Epidermal melanocyte (primary cell): ENCODE data around the gene ITPKC.

Experiments
- DNase-seq: peaks from one replicate; pipeline ENCODE4 v3.0.0; 2011; ENCODE audit warnings: low spot score; ENCODE audit not compliant: insufficient read length

The ITPKC gene

GRCh38 chr19:40690050-40690692 lies 26.7 kb upstream of the ITPKC start, which contains the start of gene NUMBL:
Gene NUMBL, minus strand, starts transcription at chr19:40690651. Its CDS starts 168 bp downstream, at chr19:40690483.
- no peak for DNase-seq

DNA sequence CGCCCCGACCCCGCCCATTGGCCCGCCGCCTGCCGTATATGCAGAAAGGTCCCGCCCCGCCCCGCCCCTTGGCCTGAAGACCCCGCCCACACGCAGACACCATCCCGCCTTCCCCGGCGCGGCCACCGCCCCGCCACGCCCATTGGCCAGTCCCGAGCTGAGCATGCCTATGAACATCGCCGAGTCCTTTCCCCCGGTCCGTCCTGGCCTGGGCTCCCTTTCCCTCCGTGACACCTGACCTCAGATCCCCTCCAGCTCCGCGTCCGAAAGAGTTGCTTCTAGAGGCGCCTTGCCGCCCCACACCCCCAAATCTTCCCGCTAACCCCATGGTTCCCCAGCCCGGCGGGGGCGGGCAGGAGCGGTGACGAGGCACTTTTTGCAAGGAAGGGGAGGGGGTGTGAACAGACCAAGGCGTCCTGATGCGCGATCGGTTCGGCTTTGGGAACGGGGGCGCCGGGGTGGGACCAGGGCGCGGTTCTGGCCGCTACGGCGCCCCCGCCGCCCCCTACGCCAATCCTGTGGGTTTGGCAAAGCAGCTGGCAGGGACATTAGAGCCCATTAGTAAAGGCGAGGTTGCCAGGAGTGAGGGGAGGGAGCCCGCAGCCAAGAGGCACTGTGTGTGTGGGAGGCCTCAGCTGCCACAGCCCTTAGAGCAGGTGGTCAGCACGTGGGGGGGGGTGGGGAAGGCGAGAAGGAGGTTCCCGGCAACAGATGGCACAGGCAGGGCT lies 26.1 kb upstream of the ITPKC start:
- peak; percentile 93 for DNase-seq

GRCh38 chr19:40691421-40692211 lies 25.3 kb upstream of the ITPKC start:
- no peak for DNase-seq

DNA sequence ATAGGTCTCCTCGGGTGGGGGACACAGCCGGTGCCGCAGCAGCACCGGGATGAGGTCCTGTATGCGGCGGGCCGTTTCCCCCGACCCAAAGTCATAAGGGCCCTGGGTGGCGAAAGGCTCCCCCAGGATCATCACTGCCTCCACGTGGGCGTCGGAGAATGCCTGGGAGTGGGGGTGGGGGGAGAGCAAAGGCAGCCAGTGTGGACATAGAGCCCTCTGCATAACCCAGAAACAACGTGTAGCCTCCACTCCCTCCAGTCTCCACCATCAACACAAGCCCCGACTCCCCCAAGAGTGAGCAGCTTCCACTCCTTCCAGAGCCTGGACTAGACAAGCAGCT lies 24.7 kb upstream of the ITPKC start:
- DNase-seq = no peak

- no peak for DNase-seq
Observed at GRCh38 chr19:40693150-40693788, 23.6 kb upstream of the ITPKC start.

- no peak for DNase-seq
Observed at GRCh38 chr19:40693896-40694295, 23.0 kb upstream of the ITPKC start.

DNA sequence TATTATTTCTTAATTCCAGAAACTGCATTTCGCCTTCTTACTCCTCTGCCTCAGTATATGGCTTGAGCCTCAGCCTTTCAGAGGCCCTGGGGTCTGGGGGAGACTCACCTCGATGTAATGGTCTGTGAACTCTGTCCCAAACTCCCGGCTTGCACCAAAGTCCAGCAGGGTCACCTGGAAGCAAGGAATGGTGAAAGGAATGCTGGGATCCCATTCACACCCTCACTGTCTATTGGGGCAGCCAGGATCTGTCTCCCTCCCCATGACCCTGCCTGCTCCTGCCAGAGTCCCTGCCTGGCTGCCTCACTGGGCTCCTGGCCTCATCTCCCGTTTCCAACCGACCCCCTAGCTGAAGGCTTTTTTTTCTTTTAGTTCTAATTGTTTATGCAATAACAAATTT lies 21.0 kb upstream of the ITPKC start:
- no peak for DNase-seq

GRCh38 chr19:40697007-40697406 lies 19.9 kb upstream of the ITPKC start:
- DNase-seq = no peak

DNA sequence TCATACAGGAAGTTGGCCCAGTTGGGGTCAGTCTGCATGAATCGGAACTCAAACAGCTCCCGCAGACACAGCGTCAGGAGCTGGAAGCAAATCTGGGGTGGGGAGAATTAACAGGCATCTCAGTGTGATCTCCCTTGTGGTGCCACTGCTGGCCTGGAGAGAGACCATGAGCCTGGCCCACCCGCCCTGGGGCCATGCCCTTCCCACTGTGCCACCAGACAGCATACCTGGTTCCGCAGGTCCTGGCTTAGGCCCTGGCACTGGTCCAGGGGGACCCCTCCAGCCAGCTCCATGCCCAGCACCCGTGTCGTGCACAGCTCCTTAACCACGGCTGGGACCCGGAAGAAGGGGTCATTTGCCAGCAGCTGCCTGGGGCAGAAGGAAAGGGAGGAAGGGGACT lies 16.8 kb upstream of the ITPKC start:
- DNase-seq = no peak

DNA sequence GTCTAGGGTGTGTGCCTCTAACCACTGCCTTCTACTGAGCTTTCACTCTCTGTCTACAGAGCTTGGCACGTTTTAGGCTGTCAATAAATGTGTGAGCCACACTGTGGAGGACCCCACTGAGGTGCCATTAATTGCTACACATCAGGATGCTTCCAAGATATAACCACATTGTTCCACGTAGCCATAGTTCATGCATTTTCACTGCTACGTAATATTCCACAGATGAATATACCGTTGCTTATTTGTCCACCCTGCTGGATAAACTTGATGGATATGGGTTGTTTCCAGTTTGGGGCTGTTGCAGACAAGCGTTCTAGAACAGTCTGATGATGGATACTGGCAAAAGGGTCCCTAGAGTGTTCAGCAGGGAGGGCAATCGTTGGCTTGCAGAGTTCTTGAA lies 15.2 kb upstream of the ITPKC start:
- no peak for DNase-seq

- no peak for DNase-seq
Observed at GRCh38 chr19:40702337-40703012, 14.4 kb upstream of the ITPKC start.

DNA sequence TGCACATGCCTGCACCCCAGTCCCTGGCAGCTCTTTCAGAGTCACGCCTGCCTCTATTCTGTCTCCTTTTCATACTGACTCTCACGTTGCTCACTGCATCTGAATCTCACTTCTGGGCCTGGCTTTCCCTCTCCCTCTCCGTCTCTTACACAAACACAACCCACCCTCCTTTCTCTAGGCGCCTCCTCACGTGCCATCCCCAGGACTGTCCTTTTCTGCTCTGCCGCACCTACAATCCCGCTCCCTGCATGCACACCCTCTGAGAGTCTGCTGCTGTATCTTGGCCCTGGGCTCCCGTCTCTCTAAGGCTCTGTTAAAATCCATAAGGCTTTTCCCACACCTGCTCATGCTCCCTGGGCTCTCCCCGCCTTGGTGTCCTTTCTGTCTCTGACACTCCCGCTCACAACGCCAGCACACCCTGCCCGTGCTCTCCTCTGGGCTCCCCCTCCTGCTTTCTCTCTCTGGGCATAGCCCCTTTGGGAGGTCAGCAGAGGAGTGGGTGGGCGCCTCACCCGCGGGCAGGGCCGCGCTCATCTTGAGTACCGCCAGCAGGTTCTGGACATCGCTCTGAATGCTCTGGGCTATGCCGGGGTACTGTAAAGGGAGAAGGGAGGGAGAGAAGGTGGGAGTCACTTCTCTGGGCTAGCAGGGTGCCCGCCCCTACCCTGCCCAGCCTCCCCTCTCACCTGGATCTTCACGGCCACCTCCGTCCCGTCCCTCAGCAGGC lies 13.7 kb upstream of the ITPKC start:
- DNase-seq = no peak

DNA sequence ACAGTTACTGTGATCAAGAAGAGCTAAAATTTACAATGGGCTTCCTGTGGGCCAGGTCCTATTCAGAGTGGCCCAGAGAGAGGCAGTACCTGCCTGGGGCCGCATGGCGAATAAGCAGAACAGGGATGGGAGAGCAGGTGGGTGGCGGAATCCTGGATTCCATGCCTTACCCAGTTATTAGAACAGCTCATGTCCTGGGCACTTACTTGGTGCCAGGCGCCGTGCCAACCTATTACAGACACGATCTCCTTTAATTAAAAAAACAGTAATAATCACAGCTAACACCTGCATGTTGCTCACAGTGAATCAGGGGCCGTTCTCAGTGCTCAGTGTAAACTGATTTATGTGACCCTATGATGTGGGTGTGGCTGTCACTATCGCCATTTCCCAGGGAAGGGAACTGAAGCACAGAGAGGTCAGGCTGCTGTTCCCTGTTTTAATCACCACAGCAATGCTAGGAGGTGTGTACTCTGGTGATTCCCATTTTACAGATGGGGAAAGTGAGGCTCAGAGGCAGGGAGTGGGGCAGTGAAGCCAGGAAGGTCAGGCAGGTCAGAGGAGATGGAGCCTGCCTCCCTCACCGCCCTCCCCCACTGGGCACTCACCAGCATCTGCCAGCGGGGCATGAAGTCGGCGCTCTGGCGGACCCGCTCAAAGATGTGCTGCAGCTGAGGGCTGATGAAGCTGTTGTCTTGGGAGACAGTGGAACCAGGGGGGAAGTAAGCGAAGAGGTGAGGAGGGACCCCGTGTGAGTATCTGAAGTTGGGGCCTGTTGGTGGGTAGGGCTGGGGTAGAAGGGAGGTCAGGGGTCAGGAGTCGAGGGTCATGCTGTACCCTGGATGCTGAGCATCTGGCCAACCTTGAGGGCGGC lies 12.2 kb upstream of the ITPKC start:
- no peak for DNase-seq

DNA sequence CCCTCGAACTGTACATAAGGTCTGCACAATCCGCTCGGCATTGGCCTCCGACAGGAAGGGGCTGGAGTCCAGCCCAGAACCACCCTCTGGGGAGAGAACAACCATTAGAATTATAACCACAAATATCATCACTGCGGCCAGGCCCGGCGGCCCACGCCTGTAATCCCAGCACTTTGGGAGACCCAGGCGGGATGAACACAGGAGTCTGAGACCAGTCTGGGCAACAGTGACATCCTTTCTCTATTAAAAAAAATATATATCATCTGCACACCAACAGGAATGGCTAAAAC lies 11.6 kb upstream of the ITPKC start:
- DNase-seq = no peak

- no peak for DNase-seq
Observed at GRCh38 chr19:40705950-40706619, 10.8 kb upstream of the ITPKC start.

DNA sequence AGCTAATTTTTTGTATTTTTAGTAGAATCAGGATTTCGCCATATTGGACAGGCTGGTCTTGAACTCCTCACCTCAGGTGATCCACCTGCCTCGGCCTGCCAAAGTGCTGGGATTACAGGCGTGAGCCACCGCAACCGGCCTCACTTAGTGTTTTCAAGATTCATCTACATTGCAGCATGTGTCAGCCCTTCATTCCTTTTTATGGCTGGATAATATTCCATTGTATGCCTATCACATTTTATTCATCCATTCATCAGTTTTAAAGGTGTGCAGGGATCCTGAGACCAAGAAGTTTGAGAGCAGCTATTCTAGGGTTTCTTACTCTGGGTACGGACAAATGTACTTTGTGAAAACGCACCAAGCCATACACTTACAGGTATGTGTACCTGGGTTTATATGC lies 9.3 kb upstream of the ITPKC start:
- DNase-seq = no peak

- no peak for DNase-seq
Observed at GRCh38 chr19:40709817-40710216, 7.1 kb upstream of the ITPKC start.

- no peak for DNase-seq
Observed at GRCh38 chr19:40713939-40714338, 3.0 kb upstream of the ITPKC start.
